Sigmoid colon (tissue), 3 donors: ENCODE measurements around the gene SPRY1.

ENCODE experiments used
- CTCF ChIP-seq, 4 experiments: fragments of 450-650 bp in 3 of 4; fragments of 200-600 bp in 1 of 4; IDR thresholded peaks; one replicate each; pipeline ENCODE4 v1.5.1; 2016 to 2019; ENCODE audit warnings: antibody characterized with exemption in 4 of 4, mild to moderate bottlenecking in 3 of 4, moderate library complexity in 2 of 4
- POLR2A ChIP-seq, 2 donors: fragments of 450-650 bp; IDR thresholded peaks; one replicate each; pipeline ENCODE4 v1.6.1; 2016; ENCODE audit warnings: antibody characterized with exemption in 2 of 2, mild to moderate bottlenecking in 2 of 2, moderate library complexity in 2 of 2

DNA sequence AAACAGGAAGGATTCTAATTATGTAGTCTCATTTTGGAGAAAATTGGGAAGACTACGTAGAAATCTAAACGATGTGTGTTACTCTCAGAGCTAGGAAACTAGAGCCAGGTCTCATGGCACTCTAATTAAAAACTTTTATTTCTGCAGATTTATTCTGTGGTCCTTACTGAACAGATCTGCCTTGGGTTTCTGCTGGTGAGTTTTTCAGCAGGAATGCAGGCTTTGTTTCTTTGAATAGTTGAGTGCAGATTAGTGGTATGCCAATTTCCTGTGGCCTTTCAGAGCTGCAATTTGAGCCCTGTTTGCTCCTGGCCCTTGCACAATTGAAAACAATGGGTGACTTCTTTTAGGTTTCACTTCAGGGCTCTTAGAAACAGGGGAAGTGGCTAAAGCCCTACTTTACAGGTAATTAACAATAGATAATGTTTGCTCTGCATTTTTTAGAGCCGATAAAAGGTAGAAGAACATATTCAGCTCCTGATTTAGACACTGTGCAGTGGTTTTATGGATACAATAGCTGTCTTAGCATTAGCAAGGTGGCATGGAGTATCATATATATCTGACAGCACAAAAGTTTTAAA, 21.8 kb downstream of the SPRY1 start:
- TF ChIP-seq POLR2A (IDR thresholded peaks at IDR 0.05) (no peak), CTCF (IDR thresholded peaks at IDR 0.05) (no peak)
